ENCODE data around the gene NACC2.

- TF ChIP-seq CTCF (IDR thresholded peaks at IDR 0.05): no peak
- TF ChIP-seq EZH2 (IDR thresholded peaks at IDR 0.05; ENCODE audit: borderline replicate concordance, insufficient read depth, low read depth, low read length, poor library complexity, severe bottlenecking): no peak
These were observed 80.8 kb downstream of the NACC2 start for GRCh38 chr9:136014147-136014923.
